Naive thymus-derived CD4-positive, alpha-beta T cell (primary cell): ENCODE results near the gene TYR. TPM values are rescaled to one million over a fixed set of nuclear protein-coding genes. Genes with fewer than 3 reads are reported as not detected.
"Not testable (repeated sequence)": the region's sequence is repeated elsewhere in the genome, so short reads cannot be mapped to it uniquely, and the experiment has no call there.

Experiments used
- ATAC-seq: fragments of 150-1000 bp; cut with Tn5 transposase; 2 replicates; pipeline ENCODE4 v1.10.0; 2021; ENCODE audit warnings: mild to moderate bottlenecking, moderate library complexity
- CTCF ChIA-PET: fragments of 350-600 bp; sonication (Branson Sonifier 250); formaldehyde crosslinking; loops from one replicate; lab custom pipeline; 2021; ENCODE audit warnings: antibody characterized with exemption; lab: Charles Lee
- POLR2A ChIA-PET: fragments of 350-600 bp; sonication (Branson Sonifier 250); formaldehyde crosslinking; loops from one replicate; lab custom pipeline; 2021; ENCODE audit warnings: antibody characterized with exemption, inconsistent platforms; lab: Charles Lee
- DNase-seq, 9 donors: peaks; one replicate each; pipeline versions ENCODE4 v3.0.0 to v3.0.0-alpha.2; 2020 to 2022; ENCODE audit warnings: mixed read lengths in 1 of 9
- H3K27ac ChIP-seq: one replicate; pipeline ENCODE4 v1.7.0; 2013; ENCODE audit warnings: mild to moderate bottlenecking, low read depth, low read length, moderate library complexity
- H3K27me3 ChIP-seq, 2 donors: one replicate each; pipeline ENCODE4 v1.7.0; 2013; ENCODE audit warnings: low read length in 2 of 2, mild to moderate bottlenecking in 2 of 2, moderate library complexity in 2 of 2; ENCODE audit not compliant: control insufficient read depth in 2 of 2, insufficient read depth in 2 of 2
- H3K36me3 ChIP-seq, 3 experiments: 1 replicate in 2 of 3; 2 replicates in 1 of 3; pipeline ENCODE4 v1.7.0; 2013; ENCODE audit warnings: low read length in 3 of 3, mild to moderate bottlenecking in 3 of 3, moderate library complexity in 1 of 3; ENCODE audit not compliant: insufficient read depth in 3 of 3, control insufficient read depth in 2 of 3
- H3K4me1 ChIP-seq, 2 donors: one replicate each; pipeline ENCODE4 v1.7.0; 2013; ENCODE audit warnings: low read length in 2 of 2, mild to moderate bottlenecking in 2 of 2, moderate library complexity in 1 of 2; ENCODE audit not compliant: control insufficient read depth in 2 of 2, insufficient read depth in 2 of 2
- H3K4me3 ChIP-seq: 2 replicates; pipeline ENCODE4 v1.7.0; 2013; ENCODE audit warnings: mild to moderate bottlenecking, low read length
- H3K9me3 ChIP-seq, 3 experiments: 1 replicate in 2 of 3; 2 replicates in 1 of 3; pipeline ENCODE4 v1.7.0; 2013; ENCODE audit warnings: low read length in 3 of 3; ENCODE audit not compliant: control insufficient read depth in 2 of 3
- H3K27ac Mint-ChIP-seq, 9 donors: one replicate each; pipeline ENCODE4 v1.8.0; 2020 to 2022; ENCODE audit warnings: mixed read lengths in 9 of 9, mild to moderate bottlenecking in 8 of 9, moderate library complexity in 5 of 9, inconsistent platforms in 2 of 9
- H3K27me3 Mint-ChIP-seq, 5 donors: one replicate each; pipeline ENCODE4 v1.8.0; 2021 to 2022; ENCODE audit warnings: mixed read lengths in 5 of 5, mild to moderate bottlenecking in 1 of 5
- H3K36me3 Mint-ChIP-seq, 5 donors: one replicate each; pipeline ENCODE4 v1.8.0; 2020 to 2022; ENCODE audit warnings: mixed read lengths in 5 of 5, mild to moderate bottlenecking in 3 of 5, inconsistent platforms in 1 of 5
- H3K4me1 Mint-ChIP-seq, 7 donors: one replicate each; pipeline ENCODE4 v1.8.0; 2020 to 2022; ENCODE audit warnings: mixed read lengths in 7 of 7, mild to moderate bottlenecking in 3 of 7, inconsistent platforms in 1 of 7
- H3K4me3 Mint-ChIP-seq, 10 donors: one replicate each; pipeline ENCODE4 v1.8.0; 2020 to 2022; ENCODE audit warnings: mild to moderate bottlenecking in 10 of 10, mixed read lengths in 10 of 10, moderate library complexity in 6 of 10, inconsistent platforms in 2 of 10
- H3K9me3 Mint-ChIP-seq, 11 donors: one replicate each; pipeline ENCODE4 v1.8.0; 2020 to 2022; ENCODE audit warnings: mixed read lengths in 11 of 11, mild to moderate bottlenecking in 4 of 11, inconsistent platforms in 1 of 11, moderate library complexity in 1 of 11
- intact Hi-C, 2 donors: fragments of 100-400 bp; cut with micrococcal nuclease; formaldehyde crosslinking; loops; one replicate each; pipeline ENCODE4 v1.15.1; 2023
- polyA plus RNA-seq, 2 donors: library from polyadenylated mRNA; unstranded; fragments of 300-500 nt; fragmentation: Illumina TruSeq; gene quantifications; one replicate each; pipeline ENCODE4 v1.2.3, GENCODE V29; 2021
- total RNA-seq, 6 experiments: library from RNA in 5 of 6; stranded (reverse) in 5 of 6; gene quantifications; 1 replicate in 5 of 6; 2 replicates in 1 of 6; pipeline ENCODE4 v1.2.3 and lab custom pipeline; 2021 to 2026

TYR gene
- total and polyA plus RNA-seq, 7 experiments from 2014 or later = not detected

GRCh38 chr11:89203814-89204213, 26.1 kb downstream of the TYR start:
- ATAC-seq = no peak
- intact Hi-C loops = no loop called here
- Mint-ChIP-seq H3K27ac (no peak overlapping the region), H3K27me3 (peaks cover 0 to 4% (median 0%) of the 10 kb centered on the region in 5 donors), H3K9me3 (peaks cover 0 to 2% (median 0%) of the 10 kb centered on the region in 11 donors), H3K4me1 (no peaks in the 10 kb centered on the region), H3K36me3 (no peaks in the 10 kb centered on the region), H3K4me3 (no peak overlapping the region)
- Histone ChIP-seq H3K4me3 (no peak overlapping the region), H3K36me3 (no peaks in the 10 kb centered on the region), H3K9me3 (no peaks in the 10 kb centered on the region), H3K27ac (no peak overlapping the region), H3K27me3 (no peaks in the 10 kb centered on the region), H3K4me1 (no peaks in the 10 kb centered on the region)
- DNase-seq = no peak
- CTCF ChIA-PET = no interaction called here
- POLR2A ChIA-PET = no interaction called here

GRCh38 chr11:89205378-89205777, 27.7 kb downstream of the TYR start:
- ChIA-PET CTCF (no interaction called here), POLR2A (no interaction called here)
- DNase-seq (no peak), ATAC-seq (no peak)
- Histone ChIP-seq H3K4me1 (no peaks in the 10 kb centered on the region), H3K27me3 (no peaks in the 10 kb centered on the region), H3K4me3 (no peak overlapping the region), H3K9me3 (no peaks in the 10 kb centered on the region), H3K27ac (no peak overlapping the region), H3K36me3 (no peaks in the 10 kb centered on the region)
- intact Hi-C loops = no loop called here
- Mint-ChIP-seq H3K27ac (no peak overlapping the region), H3K9me3 (peaks cover 0 to 4% (median 0%) of the 10 kb centered on the region in 11 donors), H3K4me1 (no peaks in the 10 kb centered on the region), H3K36me3 (no peaks in the 10 kb centered on the region), H3K27me3 (peaks cover 0 to 4% (median 0%) of the 10 kb centered on the region in 5 donors), H3K4me3 (no peak overlapping the region)

GRCh38 chr11:89220684-89221339, 43.1 kb downstream of the TYR start:
- CTCF ChIA-PET = no interaction called here

GRCh38 chr11:89235083-89235482, 57.4 kb downstream of the TYR start:
- DNase-seq = no peak
- no peaks in the 10 kb centered on the region for H3K9me3 ChIP-seq
- CTCF ChIA-PET = no interaction called here
- no peaks in the 10 kb centered on the region for H3K27me3 ChIP-seq
- Mint-ChIP-seq H3K4me1 (no peaks in the 10 kb centered on the region), H3K27ac (no peak overlapping the region), H3K36me3 (no peaks in the 10 kb centered on the region), H3K27me3 (no peaks in the 10 kb centered on the region), H3K9me3 (peaks cover 0 to 14% (median 3%) of the 10 kb centered on the region in 11 donors), H3K4me3 (no peak overlapping the region)
- POLR2A ChIA-PET = no interaction called here
- intact Hi-C loops = no loop called here
- ATAC-seq = no peak
- H3K36me3 ChIP-seq = no peaks in the 10 kb centered on the region
- H3K4me1 ChIP-seq = no peaks in the 10 kb centered on the region
- H3K27ac ChIP-seq = no peak overlapping the region
- H3K4me3 ChIP-seq = no peak overlapping the region

More at GRCh38 chr11:89220684-89221339, 43.1 kb downstream of the TYR start:
- intact Hi-C loops = no loop called here
- ATAC-seq (no peak), DNase-seq (no peak)
- POLR2A ChIA-PET = no interaction called here
- H3K36me3 ChIP-seq = no peaks in the 10 kb centered on the region
- no peaks in the 10 kb centered on the region for H3K4me1 ChIP-seq
- no peaks in the 10 kb centered on the region for H3K9me3 Mint-ChIP-seq
- no peaks in the 10 kb centered on the region for H3K4me1 Mint-ChIP-seq
- no peaks in the 10 kb centered on the region for H3K9me3 ChIP-seq
- H3K27ac ChIP-seq = no peak overlapping the region
- H3K27ac Mint-ChIP-seq = no peak overlapping the region
- no peaks in the 10 kb centered on the region for H3K27me3 ChIP-seq
- H3K4me3 Mint-ChIP-seq = no peak overlapping the region
- no peaks in the 10 kb centered on the region for H3K36me3 Mint-ChIP-seq
- no peaks in the 10 kb centered on the region for H3K27me3 Mint-ChIP-seq
- H3K4me3 ChIP-seq = no peak overlapping the region

- ATAC-seq (no peak), DNase-seq (no peak)
- POLR2A ChIA-PET = no interaction called here
- Histone ChIP-seq H3K9me3 (no peaks in the 10 kb centered on the region), H3K36me3 (no peaks in the 10 kb centered on the region), H3K27ac (no peak overlapping the region), H3K27me3 (no peaks in the 10 kb centered on the region), H3K4me1 (no peaks in the 10 kb centered on the region), H3K4me3 (no peak overlapping the region)
- no peaks in the 10 kb centered on the region for H3K36me3 Mint-ChIP-seq
- CTCF ChIA-PET = no interaction called here
- intact Hi-C loops = no loop called here
- H3K27me3 Mint-ChIP-seq = no peaks in the 10 kb centered on the region
- no peak overlapping the region for H3K4me3 Mint-ChIP-seq
- H3K9me3 Mint-ChIP-seq = peaks cover 0 to 14% (median 3%) of the 10 kb centered on the region in 11 donors
- H3K4me1 Mint-ChIP-seq = no peaks in the 10 kb centered on the region
- no peak overlapping the region for H3K27ac Mint-ChIP-seq
Measured at GRCh38 chr11:89235976-89236375, 58.3 kb downstream of the TYR start.

- not testable (repeated sequence) for H3K4me1 Mint-ChIP-seq, H3K4me1 ChIP-seq
Measured at GRCh38 chr11:89247007-89247406, 69.3 kb downstream of the TYR start.

GRCh38 chr11:89249196-89249595, 71.5 kb downstream of the TYR start:
- Mint-ChIP-seq H3K27me3 (peaks cover 0 to 7% (median 0%) of the 10 kb centered on the region in 5 donors), H3K4me3 (no peak overlapping the region), H3K27ac (no peak overlapping the region), H3K36me3 (no peaks in the 10 kb centered on the region), H3K9me3 (peaks cover 0 to 5% (median 0%) of the 10 kb centered on the region in 11 donors), H3K4me1 (peaks cover 0 to 4% (median 0%) of the 10 kb centered on the region in 7 donors)
- Histone ChIP-seq H3K9me3 (no peaks in the 10 kb centered on the region), H3K4me1 (no peaks in the 10 kb centered on the region), H3K36me3 (no peaks in the 10 kb centered on the region), H3K4me3 (no peak overlapping the region), H3K27me3 (no peaks in the 10 kb centered on the region), H3K27ac (no peak overlapping the region)
- ATAC-seq (no peak), DNase-seq (no peak)
- POLR2A ChIA-PET = no interaction called here
- CTCF ChIA-PET = no interaction called here
- intact Hi-C loops = no loop called here

More at GRCh38 chr11:89247007-89247406, 69.3 kb downstream of the TYR start:
- H3K4me3 Mint-ChIP-seq, POLR2A ChIA-PET, H3K9me3 Mint-ChIP-seq, H3K27me3 ChIP-seq, ATAC-seq, H3K4me3 ChIP-seq, H3K9me3 ChIP-seq, CTCF ChIA-PET, H3K27ac Mint-ChIP-seq, H3K27me3 Mint-ChIP-seq, H3K27ac ChIP-seq, DNase-seq, intact Hi-C loops, H3K36me3 Mint-ChIP-seq, H3K36me3 ChIP-seq: not testable (repeated sequence)
